ENCODE results near the gene RAP1GAP. TPM values are rescaled to one million over a fixed set of nuclear protein-coding genes. Genes with fewer than 3 reads are reported as not detected.
A peak's percentile ranks its signal among the peaks of the same experiment; 100 is the strongest.

The RAP1GAP gene
- total and polyA plus RNA-seq, 4 donors, result 5.6 to 64.7 (median 28.0) TPM

GRCh38 chr1:21576798-21577187 is 92.4 kb downstream of the RAP1GAP start:
- 92 to 93% methylated on average over 5 of the region's 5 CpGs for WGBS, 2 donors
- TF ChIP-seq, protein P1, sequence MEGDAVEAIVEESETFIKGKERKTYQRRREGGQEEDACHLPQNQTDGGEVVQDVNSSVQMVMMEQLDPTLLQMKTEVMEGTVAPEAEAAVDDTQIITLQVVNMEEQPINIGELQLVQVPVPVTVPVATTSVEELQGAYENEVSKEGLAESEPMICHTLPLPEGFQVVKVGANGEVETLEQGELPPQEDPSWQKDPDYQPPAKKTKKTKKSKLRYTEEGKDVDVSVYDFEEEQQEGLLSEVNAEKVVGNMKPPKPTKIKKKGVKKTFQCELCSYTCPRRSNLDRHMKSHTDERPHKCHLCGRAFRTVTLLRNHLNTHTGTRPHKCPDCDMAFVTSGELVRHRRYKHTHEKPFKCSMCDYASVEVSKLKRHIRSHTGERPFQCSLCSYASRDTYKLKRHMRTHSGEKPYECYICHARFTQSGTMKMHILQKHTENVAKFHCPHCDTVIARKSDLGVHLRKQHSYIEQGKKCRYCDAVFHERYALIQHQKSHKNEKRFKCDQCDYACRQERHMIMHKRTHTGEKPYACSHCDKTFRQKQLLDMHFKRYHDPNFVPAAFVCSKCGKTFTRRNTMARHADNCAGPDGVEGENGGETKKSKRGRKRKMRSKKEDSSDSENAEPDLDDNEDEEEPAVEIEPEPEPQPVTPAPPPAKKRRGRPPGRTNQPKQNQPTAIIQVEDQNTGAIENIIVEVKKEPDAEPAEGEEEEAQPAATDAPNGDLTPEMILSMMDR (IDR thresholded peaks at IDR 0.05; ENCODE audit: control extremely low read depth, extremely low read depth), result no peak
- no peak for DNase-seq
- Histone ChIP-seq H3K4me3 (no peak overlapping the region), H3K27ac (ENCODE audit: low read depth in 1 of 2, low read length in 1 of 2) (no peak overlapping the region), H3K27me3 (ENCODE audit: control insufficient read depth in 3 of 3, insufficient read depth in 3 of 3, low read length in 2 of 3) (peaks cover 0 to 3% (median 0%) of the 10 kb centered on the region in 3 donors), H3K36me3 (ENCODE audit: control insufficient read depth in 4 of 4, insufficient read depth in 4 of 4, low read length in 4 of 4) (no peaks in the 10 kb centered on the region), H3K4me1 (ENCODE audit: control insufficient read depth in 5 of 5, insufficient read depth in 5 of 5, low read length in 5 of 5) (peaks cover 0 to 10% (median 8%) of the 10 kb centered on the region in 5 donors), H3K9ac (ENCODE audit: insufficient read depth in 1 of 2, low read length in 2 of 2) (no peak overlapping the region), H3K9me3 (ENCODE audit: control insufficient read depth in 4 of 4, insufficient read depth in 3 of 4, low read length in 3 of 4) (peaks cover 0 to 3% (median 0%) of the 10 kb centered on the region in 4 donors)
- no peak for ATAC-seq (ENCODE audit: insufficient read depth, low FRiP score)

DNA sequence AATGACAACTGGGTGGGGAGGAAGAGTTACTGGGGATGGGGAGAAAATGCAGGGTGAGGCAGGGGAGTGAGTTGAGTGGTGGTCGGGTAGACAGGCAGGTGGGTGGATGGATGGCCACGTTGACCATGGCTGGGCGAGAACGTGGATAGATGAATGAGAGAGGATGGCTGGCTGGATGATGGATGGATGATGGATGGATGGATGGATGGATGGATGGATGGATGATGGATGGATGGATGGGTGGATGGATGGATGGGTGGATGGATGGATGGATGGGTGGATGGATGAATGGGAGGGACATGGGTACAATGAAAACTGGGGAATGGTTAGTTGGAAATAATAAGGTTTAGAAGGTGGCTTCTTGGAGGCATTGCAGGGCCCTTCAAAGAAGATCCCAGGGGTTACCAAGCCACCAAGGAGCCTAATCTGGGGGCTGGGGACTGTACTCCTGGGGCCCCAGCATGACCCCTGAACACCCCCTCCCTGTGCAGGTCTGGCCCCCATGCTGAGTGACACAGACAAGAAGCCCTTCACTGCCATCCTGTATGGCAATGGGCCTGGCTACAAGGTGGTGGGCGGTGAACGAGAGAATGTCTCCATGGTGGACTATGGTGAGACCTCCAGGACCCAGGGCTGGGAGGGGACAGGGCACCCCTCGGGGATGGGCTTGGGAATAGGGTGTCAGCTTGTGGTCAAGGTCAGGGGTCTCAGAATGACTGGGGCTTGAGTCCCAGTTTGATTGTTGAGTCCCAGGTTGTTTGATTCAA is 92.9 kb downstream of the RAP1GAP start:
- no peak overlapping the region for H3K9ac ChIP-seq (ENCODE audit: insufficient read depth in 1 of 2, low read length in 2 of 2)
- DNase-seq, result no peak
- 90 to 96% methylated on average over 7 of the region's 7 CpGs for WGBS, 2 donors

GRCh38 chr1:21575351-21575942 is 93.7 kb downstream of the RAP1GAP start:
- Histone ChIP-seq H3K9me3 (ENCODE audit: control insufficient read depth in 4 of 4, insufficient read depth in 3 of 4, low read length in 3 of 4) (peaks cover 0 to 3% (median 0%) of the 10 kb centered on the region in 4 donors), H3K9ac (ENCODE audit: insufficient read depth in 1 of 2, low read length in 2 of 2) (no peak overlapping the region), H3K4me1 (ENCODE audit: control insufficient read depth in 5 of 5, insufficient read depth in 5 of 5, low read length in 5 of 5) (peaks cover 0 to 10% (median 8%) of the 10 kb centered on the region in 5 donors), H3K4me3 (no peak overlapping the region), H3K27ac (ENCODE audit: low read depth in 1 of 2, low read length in 1 of 2) (peak overlapping the region in 1 of 2 donors; percentile 83), H3K27me3 (ENCODE audit: control insufficient read depth in 3 of 3, insufficient read depth in 3 of 3, low read length in 2 of 3) (no peaks in the 10 kb centered on the region), H3K36me3 (ENCODE audit: control insufficient read depth in 4 of 4, insufficient read depth in 4 of 4, low read length in 4 of 4) (no peaks in the 10 kb centered on the region)
- no peak for DNase-seq
- TF ChIP-seq, protein P1 (IDR thresholded peaks at IDR 0.05; ENCODE audit: control extremely low read depth, extremely low read depth), result no peak
- WGBS, 2 donors, result 92 to 93% methylated on average over 18 of the region's 18 CpGs
- no peak for ATAC-seq (ENCODE audit: insufficient read depth, low FRiP score)

More for the DNA sequence above, 92.9 kb downstream of the RAP1GAP start:
- Histone ChIP-seq H3K36me3 (ENCODE audit: control insufficient read depth in 4 of 4, insufficient read depth in 4 of 4, low read length in 4 of 4) (no peaks in the 10 kb centered on the region), H3K4me3 (no peak overlapping the region), H3K9me3 (ENCODE audit: control insufficient read depth in 4 of 4, insufficient read depth in 3 of 4, low read length in 3 of 4) (peaks cover 0 to 3% (median 0%) of the 10 kb centered on the region in 4 donors), H3K27me3 (ENCODE audit: control insufficient read depth in 3 of 3, insufficient read depth in 3 of 3, low read length in 2 of 3) (no peaks in the 10 kb centered on the region), H3K27ac (ENCODE audit: low read depth in 1 of 2, low read length in 1 of 2) (no peak overlapping the region), H3K4me1 (ENCODE audit: control insufficient read depth in 5 of 5, insufficient read depth in 5 of 5, low read length in 5 of 5) (peaks cover 0 to 10% (median 8%) of the 10 kb centered on the region in 5 donors)
- no peak for ATAC-seq (ENCODE audit: insufficient read depth, low FRiP score)
- TF ChIP-seq, protein P1 (IDR thresholded peaks at IDR 0.05; ENCODE audit: control extremely low read depth, extremely low read depth), result no peak
